ENCODE measurements around the gene PYGM. TPM values are rescaled to one million over a fixed set of nuclear protein-coding genes. Genes with fewer than 3 reads are reported as not detected.

The PYGM gene
- total and polyA plus RNA-seq, 10 donors = 1.7 to 7.2 (median 4.2) TPM

- DNase-seq = peak; percentile 99
- Histone ChIP-seq H3K36me3 (peaks cover 4 to 38% (median 29%) of the 10 kb centered on the region in 6 donors), H3K4me3 (peak within 1 kb of the TSS; percentile 77 to 94 (median 84)), H3K4me1 (peaks cover 45 to 76% (median 55%) of the 10 kb centered on the region in 6 donors), H3K9me3 (no peaks in the 10 kb centered on the region), H3K27me3 (replicated peaks in 1 of 7) (no peaks in the 10 kb centered on the region), H3K27ac (peak within 1 kb of the TSS; percentile 98 to 100 (median 100))
- TF ChIP-seq CTCF (IDR thresholded peaks at IDR 0.05 in 8 of 11, conservative IDR thresholded peaks at IDR 0.05 in 3 of 11) = peak in 8 of 11 experiments; percentile 10 to 58 (median 43)
- TF ChIP-seq POLR2A (IDR thresholded peaks at IDR 0.05) = peak in 2 of 3 donors; percentile 56 to 97
- peak; percentile 98 to 100 (median 99) for TF ChIP-seq POLR2AphosphoS5 (IDR thresholded peaks at IDR 0.05)
- 0 to 1% (median 0%) methylated on average over 43 to 80 of the region's 80 CpGs for WGBS, 5 donors
- intact Hi-C loops (cut with DNase I; ENCODE audit: low total_unique reads) = no loop called here
Observed at GRCh38 chr11:64778473-64779298, 18.9 kb upstream of the PYGM start, which contains the start of gene SF1. Gene SF1, minus strand, starts transcription at chr11:64778542. Its CDS starts 150 bp downstream, at chr11:64778392.

- Histone ChIP-seq H3K4me3 (peak overlapping the region; percentile 77 to 94 (median 84)), H3K27me3 (replicated peaks in 1 of 7) (no peaks in the 10 kb centered on the region), H3K27ac (peak overlapping the region; percentile 98 to 100 (median 100)), H3K36me3 (peaks cover 5 to 44% (median 35%) of the 10 kb centered on the region in 6 donors), H3K4me1 (peaks cover 50 to 79% (median 60%) of the 10 kb centered on the region in 6 donors), H3K9me3 (no peaks in the 10 kb centered on the region)
- TF ChIP-seq POLR2AphosphoS5 (IDR thresholded peaks at IDR 0.05) (no peak), CTCF (IDR thresholded peaks at IDR 0.05 in 8 of 11, conservative IDR thresholded peaks at IDR 0.05 in 3 of 11) (no peak), POLR2A (IDR thresholded peaks at IDR 0.05) (peak in 1 of 3 donors; percentile 87)
- intact Hi-C loops (cut with DNase I; ENCODE audit: low total_unique reads) = no loop called here
- no peak for DNase-seq
- 0 to 1% (median 0%) methylated on average over 4 to 28 of the region's 28 CpGs; no CpG with 5 or more reads in 2 of the 5 donors for WGBS, 5 donors
Observed at GRCh38 chr11:64778223-64778472, 18.4 kb upstream of the PYGM start.

GRCh38 chr11:64777449-64778222, 17.9 kb upstream of the PYGM start:
- peak; percentile 95 for DNase-seq
- TF ChIP-seq CTCF (IDR thresholded peaks at IDR 0.05 in 8 of 11, conservative IDR thresholded peaks at IDR 0.05 in 3 of 11) (no peak), POLR2AphosphoS5 (IDR thresholded peaks at IDR 0.05) (peak; percentile 66 to 82 (median 68))
- H3K4me1 ChIP-seq = peaks cover 55 to 79% (median 65%) of the 10 kb centered on the region in 6 donors
- H3K36me3 ChIP-seq = peaks cover 9 to 49% (median 40%) of the 10 kb centered on the region in 6 donors
- WGBS, 5 donors = 0 to 1% (median 1%) methylated on average over 17 to 98 of the region's 98 CpGs
- no peaks in the 10 kb centered on the region for H3K9me3 ChIP-seq
- peak overlapping the region; percentile 98 to 100 (median 100) for H3K27ac ChIP-seq
- peak overlapping the region; percentile 77 to 94 (median 84) for H3K4me3 ChIP-seq
- intact Hi-C loops (cut with DNase I; ENCODE audit: low total_unique reads) = no loop called here
- no peaks in the 10 kb centered on the region for H3K27me3 ChIP-seq (replicated peaks in 1 of 7)
